GM12878 (cell line): ENCODE results near the gene ADAMTS7. TPM values are rescaled to one million over a fixed set of nuclear protein-coding genes. Genes with fewer than 3 reads are reported as not detected.
"Not testable (repeated sequence)": the region's sequence is repeated elsewhere in the genome, so short reads cannot be mapped to it uniquely, and the experiment has no call there.

ENCODE experiments used
- ATAC-seq: fragments of 200-7000 bp; cut with Tn5 transposase; 3 replicates; pipeline ENCODE4 v1.9.1; 2020; ENCODE audit warnings: mild to moderate bottlenecking, moderate library complexity
- BruUV-seq: library from RNA; stranded (reverse); fragments of 400-500 nt; replicated peaks from 2 replicates; lab custom pipeline; 2021; lab: Mats Ljungman, UMichigan
- CTCF ChIA-PET: fragments of 300-600 bp; sonication (Branson Sonifier 250); formaldehyde crosslinking; extraction: SDS; loops from one replicate; lab custom pipeline; 2021; ENCODE audit warnings: inconsistent platforms; lab: Yijun Ruan, JAX
- POLR2A ChIA-PET: fragments of 350-600 bp; formaldehyde crosslinking; extraction: SDS; loops from one replicate; lab custom pipeline; 2021; ENCODE audit warnings: inconsistent platforms; lab: Charles Lee
- RAD21 ChIA-PET: fragments of 300-600 bp; sonication (Branson Sonifier 250); formaldehyde crosslinking; loops from one replicate; lab custom pipeline; 2023; ENCODE audit warnings: antibody characterized with exemption; ENCODE audit not compliant: unreplicated experiment; lab: Charles Lee
- SMC1A ChIA-PET: fragments of 300-600 bp; sonication (Branson Sonifier 250); formaldehyde crosslinking; loops from one replicate; lab custom pipeline; 2023; ENCODE audit not compliant: unreplicated experiment, uncharacterized antibody; lab: Charles Lee
- DNase-seq: peaks from one replicate; pipeline ENCODE4 v3.0.0-alpha.2; 2011; ENCODE audit warnings: low read depth, low spot score
- FAIRE-seq: peaks from 3 replicates; lab custom pipeline; 2011; peaks lifted over from hg19 to GRCh38; lab: Jason Lieb, UNC
- H2AFZ ChIP-seq: 2 replicates; pipeline ENCODE4 v1.6.0; 2011; ENCODE audit warnings: low read depth, low read length, control low read depth; ENCODE audit not compliant: control insufficient read depth
- H3K27ac ChIP-seq: 2 replicates; pipeline ENCODE4 v1.5.1; 2011; ENCODE audit warnings: control low read depth; ENCODE audit not compliant: control insufficient read depth, insufficient read depth
- H3K27me3 ChIP-seq, 2 experiments: replicated peaks in 1 of 2; 2 replicates each; pipeline versions ENCODE4 v1.6.0 to v1.6.1; 2011; ENCODE audit warnings: low read length in 1 of 2; ENCODE audit not compliant: control insufficient read depth in 2 of 2, insufficient read depth in 2 of 2
- H3K36me3 ChIP-seq, 2 experiments: 2 replicates each; pipeline ENCODE4 v1.5.1; 2011; ENCODE audit warnings: low read length in 1 of 2; ENCODE audit not compliant: control insufficient read depth in 2 of 2, insufficient read depth in 2 of 2
- H3K4me1 ChIP-seq: 2 replicates; pipeline ENCODE4 v1.6.1; 2011; ENCODE audit warnings: mild to moderate bottlenecking, low read length, moderate library complexity, mixed read lengths; ENCODE audit not compliant: control insufficient read depth, insufficient read depth
- H3K4me2 ChIP-seq: 2 replicates; pipeline ENCODE4 v1.6.0; 2011; ENCODE audit warnings: control low read depth; ENCODE audit not compliant: control insufficient read depth, insufficient read depth
- H3K4me3 ChIP-seq: fragments of 200-600 bp; sonication (generic); 2 replicates; pipeline ENCODE4 v1.5.1; 2016
- H3K79me2 ChIP-seq: 2 replicates; pipeline ENCODE4 v1.6.0; 2011; ENCODE audit warnings: low read length; ENCODE audit not compliant: control insufficient read depth, insufficient read depth
- H3K9ac ChIP-seq: 2 replicates; pipeline ENCODE4 v1.8.0; 2011; ENCODE audit warnings: low read length, control low read depth, mixed read lengths; ENCODE audit not compliant: control insufficient read depth, insufficient read depth
- H3K9me3 ChIP-seq: replicated peaks from 3 replicates; pipeline ENCODE4 v1.5.1; 2011; ENCODE audit warnings: mild to moderate bottlenecking, low read length; ENCODE audit not compliant: control insufficient read depth, insufficient read depth
- H4K20me1 ChIP-seq: 2 replicates; pipeline ENCODE4 v1.6.0; 2011; ENCODE audit not compliant: control insufficient read depth, insufficient read depth
- HDAC6 ChIP-seq: fragments of 200-600 bp; sonication (generic); IDR thresholded peaks from one replicate; pipeline ENCODE4 v1.8.0; 2017; ENCODE audit warnings: antibody characterized with exemption; ENCODE audit not compliant: unreplicated experiment
- ZBTB4 ChIP-seq: fragments of 450-650 bp; formaldehyde crosslinking; IDR thresholded peaks from 2 replicates; pipeline ENCODE4 v1.4.0; 2022; ENCODE audit warnings: mild to moderate bottlenecking, moderate library complexity
- WGBS: methylation state at CpG from one replicate; pipeline ENCODE4 v1.1.6; 2016; ENCODE audit warnings: low lambda C conversion rate; ENCODE audit not compliant: insufficient replicate concordance, insufficient coverage; ENCODE audit errors: missing lambda C conversion rate; 5-methylcytosine and 5-hydroxymethylcytosine counted together
- in situ Hi-C: fragments of 300-500 bp; cut with MboI; formaldehyde crosslinking; loops from 9 replicates; pipeline ENCODE4 v1.14.3; 2018; ENCODE audit warnings: mixed read lengths
- intact Hi-C: fragments of 100-400 bp; cut with micrococcal nuclease; formaldehyde crosslinking; loops from one replicate; pipeline ENCODE4 v1.14.2; 2022; ENCODE audit not compliant: unreplicated experiment
- polyA plus RNA-seq, 11 experiments: library from polyadenylated mRNA; depleted of rRNA in 4 of 11; unstranded in 6 of 11; stranded (reverse) in 5 of 11; fragments of >200 nt; fragmentation: Nextera tagmentation in 4 of 11; fragmentation: Illumina TruSeq in 1 of 11; extraction: Ambion mirVana in 4 of 11; extraction: Trizol in 1 of 11; gene quantifications; 1 replicate in 1 of 11; 2 replicates in 10 of 11; pipeline versions ENCODE4 v1.2.1 to v1.2.3, GENCODE V29; 2011 to 2016; ENCODE audit warnings: inconsistent platforms in 2 of 11, missing spikeins in 2 of 11, low read depth in 1 of 11
- total RNA-seq, 4 experiments: library from RNA; depleted of rRNA in 3 of 4; stranded (reverse); fragments of >200 nt in 3 of 4; fragmentation: Illumina TruSeq in 1 of 4; extraction: Trizol in 1 of 4; gene quantifications; 2 replicates each; pipeline versions ENCODE4 v1.2.1 to v1.2.3, GENCODE V29; 2013 to 2021

The ADAMTS7 gene
- total and polyA plus RNA-seq, 10 of the 15 experiments (the other 5 are each of a cell fraction or from before 2014, with no cell fraction given), result 0.03 to 0.28 (median 0.06) TPM; not detected in 6

GRCh38 chr15:78778422-78778821 lies 32.8 kb downstream of the ADAMTS7 start (continued):
- TF ChIP-seq ZBTB4, result no peak
- no peak for TF ChIP-seq HDAC6

- CTCF ChIA-PET, result not testable (repeated sequence)
These were observed 33.3 kb downstream of the ADAMTS7 start for GRCh38 chr15:78777953-78778345.

DNA sequence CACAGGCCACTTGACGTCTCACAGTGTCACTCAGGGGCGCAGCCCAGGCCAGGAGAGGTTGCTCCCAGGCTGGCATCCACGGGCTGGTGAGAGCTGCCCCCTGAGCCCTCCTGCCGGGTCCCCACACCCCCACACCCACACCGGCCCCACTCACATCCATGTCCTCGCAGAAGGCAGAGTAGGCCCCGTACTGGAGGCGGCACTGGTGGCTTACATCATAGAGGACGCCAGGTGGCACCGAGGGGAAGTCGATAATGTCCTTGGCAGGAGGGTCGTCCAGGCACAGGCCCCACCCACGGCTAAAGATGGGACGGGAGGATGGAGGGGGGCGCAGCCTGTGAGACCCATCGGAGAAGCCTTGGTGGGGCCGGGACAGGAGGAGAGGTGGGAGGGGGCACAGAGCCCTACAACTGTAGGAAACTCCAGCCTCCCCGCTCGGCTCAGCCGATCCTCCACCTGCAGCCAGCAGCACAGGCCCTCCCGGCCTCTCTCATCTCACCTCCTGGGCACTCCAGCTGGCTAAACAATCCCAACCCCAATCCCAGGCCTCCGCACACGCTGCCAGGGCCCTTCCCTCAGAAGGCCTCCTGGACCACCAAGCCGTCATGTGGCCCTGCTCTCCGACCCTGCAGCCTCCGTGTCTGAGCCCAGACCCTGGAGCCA lies 33.8 kb downstream of the ADAMTS7 start:
- H3K27me3 ChIP-seq, H3K36me3 ChIP-seq, POLR2A ChIA-PET, H3K4me2 ChIP-seq, FAIRE-seq, intact Hi-C loops, H4K20me1 ChIP-seq, H3K27ac ChIP-seq, H2AFZ ChIP-seq, H3K4me3 ChIP-seq, RAD21 ChIA-PET, CTCF ChIA-PET, H3K9me3 ChIP-seq, H3K4me1 ChIP-seq, H3K9ac ChIP-seq, BruUV-seq, H3K79me2 ChIP-seq, ATAC-seq, SMC1A ChIA-PET, DNase-seq: not testable (repeated sequence)
- 46% methylated on average over 26 of the region's 26 CpGs for WGBS
- in situ Hi-C loops, result loop anchor here (5.0 kb wide), 1 partner anchor 800 kb away; no protein-coding TSS in a partner anchor

More at GRCh38 chr15:78777953-78778345, 33.3 kb downstream of the ADAMTS7 start:
- FAIRE-seq, RAD21 ChIA-PET, H3K4me3 ChIP-seq, BruUV-seq, H3K9me3 ChIP-seq, H3K9ac ChIP-seq, DNase-seq, H2AFZ ChIP-seq, intact Hi-C loops, H3K4me1 ChIP-seq, H3K4me2 ChIP-seq, H3K27ac ChIP-seq, H3K36me3 ChIP-seq, H3K27me3 ChIP-seq, POLR2A ChIA-PET, ATAC-seq, SMC1A ChIA-PET, H4K20me1 ChIP-seq, H3K79me2 ChIP-seq: not testable (repeated sequence)
- in situ Hi-C loops, result loop anchor here (5.0 kb wide), 1 partner anchor 801 kb away; no protein-coding TSS in a partner anchor
- 60% methylated on average over 12 of the region's 12 CpGs for WGBS
